WTC11 (cell line): ENCODE data around the gene CACNA2D3. TPM values are rescaled to one million over a fixed set of nuclear protein-coding genes. Genes with fewer than 3 reads are reported as not detected.

ENCODE experiments used
- AFF4 ChIP-seq: sonication (generic); formaldehyde crosslinking; IDR thresholded peaks from 2 replicates; pipeline ENCODE4 v1.8.1; 2023; ENCODE audit warnings: mild to moderate bottlenecking, missing genetic modification reagents, borderline replicate concordance
- ATF1 ChIP-seq: sonication (generic); formaldehyde crosslinking; IDR thresholded peaks from 2 replicates; pipeline ENCODE4 v1.8.1; 2023; ENCODE audit warnings: mild to moderate bottlenecking, moderate library complexity, missing genetic modification reagents
- ATF6 ChIP-seq: sonication (generic); formaldehyde crosslinking; IDR thresholded peaks from 2 replicates; pipeline ENCODE4 v1.8.1; 2023; ENCODE audit warnings: mild to moderate bottlenecking, missing genetic modification reagents
- EMX1 ChIP-seq: fragments of 250-450 bp; sonication (Bioruptor Pico); IDR thresholded peaks from 2 replicates; pipeline ENCODE4 v1.8.0; 2021; ENCODE audit warnings: mild to moderate bottlenecking
- ESRRA ChIP-seq: sonication (generic); formaldehyde crosslinking; IDR thresholded peaks from 2 replicates; pipeline ENCODE4 v1.8.1; 2022; ENCODE audit warnings: mild to moderate bottlenecking, missing genetic modification reagents, borderline replicate concordance
- HMGA2 ChIP-seq: fragments of 250-450 bp; sonication (Bioruptor Pico); IDR thresholded peaks from 2 replicates; pipeline ENCODE4 v1.4.0; 2021; ENCODE audit warnings: mild to moderate bottlenecking, moderate library complexity
- IRF2 ChIP-seq: sonication (generic); formaldehyde crosslinking; IDR thresholded peaks from 2 replicates; pipeline ENCODE4 v1.8.0; 2022; ENCODE audit warnings: low read depth, missing genetic modification reagents, borderline replicate concordance
- JAZF1 ChIP-seq: fragments of 250-450 bp; sonication (Bioruptor Pico); IDR thresholded peaks from 2 replicates; pipeline ENCODE4 v1.9.0; 2021; ENCODE audit warnings: moderate library complexity, mild to moderate bottlenecking, inconsistent platforms
- MYBL2 ChIP-seq: sonication (generic); formaldehyde crosslinking; IDR thresholded peaks from 2 replicates; pipeline ENCODE4 v1.8.1; 2023; ENCODE audit warnings: mild to moderate bottlenecking, moderate library complexity, missing genetic modification reagents
- NR1H2 ChIP-seq: sonication (generic); formaldehyde crosslinking; IDR thresholded peaks from 2 replicates; pipeline ENCODE4 v1.9.0; 2021; ENCODE audit warnings: mild to moderate bottlenecking, moderate library complexity, missing genetic modification reagents
- RORB ChIP-seq: fragments of 250-450 bp; sonication (Bioruptor Pico); IDR thresholded peaks from 2 replicates; pipeline ENCODE4 v1.9.0; 2021; ENCODE audit warnings: mild to moderate bottlenecking
- SMAD3 ChIP-seq: sonication (generic); formaldehyde crosslinking; IDR thresholded peaks from 2 replicates; pipeline ENCODE4 v1.8.0; 2022; ENCODE audit warnings: missing genetic modification reagents, mild to moderate bottlenecking, borderline replicate concordance
- SOX15 ChIP-seq: fragments of 250-450 bp; sonication (Bioruptor Pico); IDR thresholded peaks from 2 replicates; pipeline ENCODE4 v1.9.0; 2021; ENCODE audit warnings: mild to moderate bottlenecking
- TEAD4 ChIP-seq: sonication (generic); formaldehyde crosslinking; IDR thresholded peaks from 2 replicates; pipeline ENCODE4 v1.8.0; 2022; ENCODE audit warnings: mild to moderate bottlenecking, missing genetic modification reagents
- ZNF138 ChIP-seq: sonication (generic); formaldehyde crosslinking; conservative IDR thresholded peaks from 2 replicates; pipeline ENCODE4 v1.8.1; 2022; ENCODE audit warnings: mild to moderate bottlenecking, moderate library complexity, missing genetic modification reagents
- ZNF263 ChIP-seq: sonication (generic); formaldehyde crosslinking; IDR thresholded peaks from 2 replicates; pipeline ENCODE4 v1.8.1; 2022; ENCODE audit warnings: low read depth, mild to moderate bottlenecking, moderate library complexity, missing genetic modification reagents
- ZNF317 ChIP-seq: sonication (generic); formaldehyde crosslinking; IDR thresholded peaks from 2 replicates; pipeline ENCODE4 v1.8.1; 2023; ENCODE audit warnings: low read depth, mild to moderate bottlenecking, moderate library complexity, missing genetic modification reagents, borderline replicate concordance
- ZNF416 ChIP-seq: fragments of 250-450 bp; sonication (Bioruptor Pico); IDR thresholded peaks from 2 replicates; pipeline ENCODE4 v1.9.0; 2021; ENCODE audit warnings: mild to moderate bottlenecking, inconsistent platforms
- ZNF532 ChIP-seq: fragments of 250-450 bp; sonication (Bioruptor Pico); IDR thresholded peaks from 2 replicates; pipeline ENCODE4 v1.9.0; 2021; ENCODE audit warnings: mild to moderate bottlenecking, borderline replicate concordance
- total RNA-seq: library from RNA; stranded (reverse); gene quantifications from 3 replicates; pipeline ENCODE4 v1.2.3, GENCODE V29; 2021
- TF ChIP-seq, protein P1 (sequence below): fragments of 200-600 bp; IDR thresholded peaks from 2 replicates; pipeline ENCODE4 v1.8.0; 2022; ENCODE audit warnings: antibody characterized with exemption
- TF ChIP-seq, protein P2 (sequence below): fragments of 250-450 bp; sonication (Bioruptor Pico); IDR thresholded peaks from 2 replicates; pipeline ENCODE4 v1.9.0; 2021; ENCODE audit warnings: mild to moderate bottlenecking
- TF ChIP-seq, protein P3 (sequence below): fragments of 250-450 bp; sonication (Bioruptor Pico); IDR thresholded peaks from 2 replicates; pipeline ENCODE4 v1.9.0; 2021; ENCODE audit warnings: mild to moderate bottlenecking

CACNA2D3 gene
- total RNA-seq, 1 experiment from 2014 or later = 5.0 TPM

DNA sequence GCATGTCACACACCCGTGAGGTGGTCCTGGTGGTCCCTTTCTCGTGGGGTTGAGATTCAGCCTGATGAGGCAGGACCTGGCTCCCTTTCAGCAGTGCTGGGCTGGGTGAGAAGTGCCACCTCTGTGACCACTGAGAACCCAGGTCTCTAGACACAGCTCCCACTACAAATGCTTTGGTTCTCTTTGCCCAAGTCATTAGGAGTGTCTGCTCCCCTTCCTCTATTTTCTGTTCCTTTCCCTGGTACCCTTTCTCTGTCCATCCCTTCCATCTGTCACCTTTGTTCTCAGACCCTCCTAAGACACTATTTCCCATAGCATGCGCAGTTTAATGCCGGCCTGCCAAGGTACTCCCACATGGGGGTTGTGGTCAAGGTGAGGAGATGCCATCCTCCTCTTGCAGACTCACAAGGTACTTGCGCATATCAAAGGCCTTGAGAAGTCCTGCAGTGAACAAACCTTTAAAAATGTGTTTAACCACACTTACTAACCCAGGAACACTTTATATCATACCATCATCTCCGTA is 507.8 kb downstream of the CACNA2D3 start (continued):
- TF ChIP-seq, protein P1, sequence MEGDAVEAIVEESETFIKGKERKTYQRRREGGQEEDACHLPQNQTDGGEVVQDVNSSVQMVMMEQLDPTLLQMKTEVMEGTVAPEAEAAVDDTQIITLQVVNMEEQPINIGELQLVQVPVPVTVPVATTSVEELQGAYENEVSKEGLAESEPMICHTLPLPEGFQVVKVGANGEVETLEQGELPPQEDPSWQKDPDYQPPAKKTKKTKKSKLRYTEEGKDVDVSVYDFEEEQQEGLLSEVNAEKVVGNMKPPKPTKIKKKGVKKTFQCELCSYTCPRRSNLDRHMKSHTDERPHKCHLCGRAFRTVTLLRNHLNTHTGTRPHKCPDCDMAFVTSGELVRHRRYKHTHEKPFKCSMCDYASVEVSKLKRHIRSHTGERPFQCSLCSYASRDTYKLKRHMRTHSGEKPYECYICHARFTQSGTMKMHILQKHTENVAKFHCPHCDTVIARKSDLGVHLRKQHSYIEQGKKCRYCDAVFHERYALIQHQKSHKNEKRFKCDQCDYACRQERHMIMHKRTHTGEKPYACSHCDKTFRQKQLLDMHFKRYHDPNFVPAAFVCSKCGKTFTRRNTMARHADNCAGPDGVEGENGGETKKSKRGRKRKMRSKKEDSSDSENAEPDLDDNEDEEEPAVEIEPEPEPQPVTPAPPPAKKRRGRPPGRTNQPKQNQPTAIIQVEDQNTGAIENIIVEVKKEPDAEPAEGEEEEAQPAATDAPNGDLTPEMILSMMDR = no peak
- TF ChIP-seq TEAD4 (CRISPR knock-in tag) (no peak), ZNF532 (CRISPR knock-in tag) (peak; percentile 86), IRF2 (CRISPR knock-in tag) (no peak), ZNF263 (CRISPR knock-in tag) (no peak), JAZF1 (CRISPR knock-in tag) (no peak), ZNF416 (CRISPR knock-in tag) (peak; percentile 95), SMAD3 (CRISPR knock-in tag) (no peak), RORB (no peak), NR1H2 (CRISPR knock-in tag) (no peak), ATF1 (CRISPR knock-in tag) (0 out of 2 replicates have a peak, but pooled peaks have one; percentile 15), MYBL2 (CRISPR knock-in tag) (no peak), ZNF138 (CRISPR knock-in tag) (no peak), HMGA2 (CRISPR knock-in tag) (no peak), EMX1 (CRISPR knock-in tag) (peak; percentile 97), SOX15 (CRISPR knock-in tag) (no peak), AFF4 (peak; percentile 67; the same call in 1 of the 2 replicates), ESRRA (0 out of 2 replicates have a peak, but pooled peaks have one; percentile 68), ATF6 (CRISPR knock-in tag) (no peak), ZNF317 (no peak; the same call in 1 of the 2 replicates)
- TF ChIP-seq, protein P2, sequence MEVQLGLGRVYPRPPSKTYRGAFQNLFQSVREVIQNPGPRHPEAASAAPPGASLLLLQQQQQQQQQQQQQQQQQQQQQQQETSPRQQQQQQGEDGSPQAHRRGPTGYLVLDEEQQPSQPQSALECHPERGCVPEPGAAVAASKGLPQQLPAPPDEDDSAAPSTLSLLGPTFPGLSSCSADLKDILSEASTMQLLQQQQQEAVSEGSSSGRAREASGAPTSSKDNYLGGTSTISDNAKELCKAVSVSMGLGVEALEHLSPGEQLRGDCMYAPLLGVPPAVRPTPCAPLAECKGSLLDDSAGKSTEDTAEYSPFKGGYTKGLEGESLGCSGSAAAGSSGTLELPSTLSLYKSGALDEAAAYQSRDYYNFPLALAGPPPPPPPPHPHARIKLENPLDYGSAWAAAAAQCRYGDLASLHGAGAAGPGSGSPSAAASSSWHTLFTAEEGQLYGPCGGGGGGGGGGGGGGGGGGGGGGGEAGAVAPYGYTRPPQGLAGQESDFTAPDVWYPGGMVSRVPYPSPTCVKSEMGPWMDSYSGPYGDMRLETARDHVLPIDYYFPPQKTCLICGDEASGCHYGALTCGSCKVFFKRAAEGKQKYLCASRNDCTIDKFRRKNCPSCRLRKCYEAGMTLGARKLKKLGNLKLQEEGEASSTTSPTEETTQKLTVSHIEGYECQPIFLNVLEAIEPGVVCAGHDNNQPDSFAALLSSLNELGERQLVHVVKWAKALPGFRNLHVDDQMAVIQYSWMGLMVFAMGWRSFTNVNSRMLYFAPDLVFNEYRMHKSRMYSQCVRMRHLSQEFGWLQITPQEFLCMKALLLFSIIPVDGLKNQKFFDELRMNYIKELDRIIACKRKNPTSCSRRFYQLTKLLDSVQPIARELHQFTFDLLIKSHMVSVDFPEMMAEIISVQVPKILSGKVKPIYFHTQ = peak; percentile 98
- TF ChIP-seq, protein P3, sequence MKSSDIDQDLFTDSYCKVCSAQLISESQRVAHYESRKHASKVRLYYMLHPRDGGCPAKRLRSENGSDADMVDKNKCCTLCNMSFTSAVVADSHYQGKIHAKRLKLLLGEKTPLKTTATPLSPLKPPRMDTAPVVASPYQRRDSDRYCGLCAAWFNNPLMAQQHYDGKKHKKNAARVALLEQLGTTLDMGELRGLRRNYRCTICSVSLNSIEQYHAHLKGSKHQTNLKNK (CRISPR knock-in tag) = peak; percentile 91
